Fibroblast of lung (primary cell): ENCODE data around the gene XYLT2. TPM values are rescaled to one million over a fixed set of nuclear protein-coding genes. Genes with fewer than 3 reads are reported as not detected.

Source experiments
- DNase-seq, 2 donors: peaks; one replicate each; pipeline versions ENCODE4 v3.0.0 to v3.0.0-alpha.2; 2010; ENCODE audit warnings: low read depth in 2 of 2
- H2AFZ ChIP-seq: 2 replicates; pipeline ENCODE4 v1.5.1; 2012; ENCODE audit warnings: low read length, control low read depth, inconsistent platforms
- H3K27ac ChIP-seq: 2 replicates; pipeline ENCODE4 v1.5.1; 2011; ENCODE audit warnings: low read length, control low read depth; ENCODE audit not compliant: insufficient read depth
- H3K27me3 ChIP-seq: 2 replicates; pipeline ENCODE4 v1.5.1; 2011; ENCODE audit warnings: mild to moderate bottlenecking, low read length; ENCODE audit not compliant: control insufficient read depth, insufficient read depth
- H3K36me3 ChIP-seq: 2 replicates; pipeline ENCODE4 v1.5.1; 2011; ENCODE audit warnings: low read length; ENCODE audit not compliant: control insufficient read depth, insufficient read depth
- H3K4me1 ChIP-seq: 2 replicates; pipeline ENCODE4 v1.5.1; 2011; ENCODE audit warnings: low read length; ENCODE audit not compliant: control insufficient read depth, insufficient read depth; ENCODE audit errors: extremely low read depth
- H3K4me2 ChIP-seq: 2 replicates; pipeline ENCODE4 v1.5.1; 2011; ENCODE audit warnings: low read length, control low read depth; ENCODE audit not compliant: insufficient read depth; ENCODE audit errors: extremely low read depth
- H3K4me3 ChIP-seq, 4 experiments: fragments of 200-600 bp in 1 of 4; sonication (generic) in 1 of 4; replicated peaks in 1 of 4; 2 replicates each; pipeline ENCODE4 v1.5.1; 2011 to 2016; ENCODE audit warnings: low read length in 4 of 4, low read depth in 3 of 4, mild to moderate bottlenecking in 3 of 4, control low read depth in 2 of 4, inconsistent platforms in 1 of 4, mixed read lengths in 1 of 4; ENCODE audit not compliant: insufficient read depth in 1 of 4; ENCODE audit errors: control extremely low read depth in 1 of 4
- H3K79me2 ChIP-seq: 2 replicates; pipeline ENCODE4 v1.5.1; 2012; ENCODE audit warnings: mild to moderate bottlenecking, low read length, inconsistent platforms; ENCODE audit not compliant: control insufficient read depth, insufficient read depth
- H3K9ac ChIP-seq: 2 replicates; pipeline ENCODE4 v1.5.1; 2011; ENCODE audit warnings: mild to moderate bottlenecking, low read length, control low read depth; ENCODE audit not compliant: insufficient read depth
- H3K9me3 ChIP-seq: 2 replicates; pipeline ENCODE4 v1.5.1; 2012; ENCODE audit warnings: low read depth, low read length; ENCODE audit not compliant: control insufficient read depth, insufficient read depth
- H4K20me1 ChIP-seq: 2 replicates; pipeline ENCODE4 v1.5.1; 2011; ENCODE audit warnings: low read length; ENCODE audit not compliant: control insufficient read depth, insufficient read depth; ENCODE audit errors: extremely low read depth
- CTCF ChIP-seq, 2 donors: IDR thresholded peaks in 1 of 2; conservative IDR thresholded peaks in 1 of 2; 1 replicate in 1 of 2; 2 replicates in 1 of 2; pipeline ENCODE4 v1.5.1; 2011 to 2012; ENCODE audit warnings: low read length in 2 of 2, control low read depth in 1 of 2, inconsistent platforms in 1 of 2, low read depth in 1 of 2, mild to moderate bottlenecking in 1 of 2
- EZH2 ChIP-seq: IDR thresholded peaks from 2 replicates; pipeline ENCODE4 v1.5.1; 2012; ENCODE audit warnings: low read length, control low read depth, mild to moderate bottlenecking; ENCODE audit errors: missing control alignments
- polyA plus RNA-seq, 2 donors: library from polyadenylated mRNA; depleted of rRNA in 1 of 2; stranded (reverse) in 1 of 2; unstranded in 1 of 2; fragments of >200 nt; gene quantifications; 2 replicates each; pipeline ENCODE4 v1.2.1, GENCODE V29; 2011 to 2012; ENCODE audit warnings: missing spikeins in 1 of 2
- total RNA-seq: library from RNA; depleted of rRNA; stranded (reverse); fragments of >200 nt; gene quantifications from 2 replicates; pipeline ENCODE4 v1.2.1, GENCODE V29; 2014

XYLT2 gene
- total and polyA plus RNA-seq, 2 donors (not counting 1 experiment from before 2014, with no cell fraction given): 12.7 to 43.9 TPM

- Histone ChIP-seq H3K27ac (no peak overlapping the region), H2AFZ (no peak overlapping the region), H3K27me3 (no peaks in the 10 kb centered on the region), H3K9ac (no peak overlapping the region), H3K79me2 (no peaks in the 10 kb centered on the region), H3K4me3 (no peak overlapping the region), H3K9me3 (no peaks in the 10 kb centered on the region), H3K4me2 (no peak overlapping the region), H4K20me1 (no peaks in the 10 kb centered on the region), H3K4me1 (peaks cover 5% of the 10 kb centered on the region), H3K36me3 (no peaks in the 10 kb centered on the region)
- DNase-seq: no peak
- TF ChIP-seq CTCF (conservative IDR thresholded peaks at IDR 0.05 in 1 of 2, IDR thresholded peaks at IDR 0.05 in 1 of 2; ENCODE audit: low read depth in 1 of 2, low read length in 2 of 2) (no peak), EZH2 (no peak)
Measured at GRCh38 chr17:50326831-50327364, 19.0 kb upstream of the XYLT2 start.

DNA sequence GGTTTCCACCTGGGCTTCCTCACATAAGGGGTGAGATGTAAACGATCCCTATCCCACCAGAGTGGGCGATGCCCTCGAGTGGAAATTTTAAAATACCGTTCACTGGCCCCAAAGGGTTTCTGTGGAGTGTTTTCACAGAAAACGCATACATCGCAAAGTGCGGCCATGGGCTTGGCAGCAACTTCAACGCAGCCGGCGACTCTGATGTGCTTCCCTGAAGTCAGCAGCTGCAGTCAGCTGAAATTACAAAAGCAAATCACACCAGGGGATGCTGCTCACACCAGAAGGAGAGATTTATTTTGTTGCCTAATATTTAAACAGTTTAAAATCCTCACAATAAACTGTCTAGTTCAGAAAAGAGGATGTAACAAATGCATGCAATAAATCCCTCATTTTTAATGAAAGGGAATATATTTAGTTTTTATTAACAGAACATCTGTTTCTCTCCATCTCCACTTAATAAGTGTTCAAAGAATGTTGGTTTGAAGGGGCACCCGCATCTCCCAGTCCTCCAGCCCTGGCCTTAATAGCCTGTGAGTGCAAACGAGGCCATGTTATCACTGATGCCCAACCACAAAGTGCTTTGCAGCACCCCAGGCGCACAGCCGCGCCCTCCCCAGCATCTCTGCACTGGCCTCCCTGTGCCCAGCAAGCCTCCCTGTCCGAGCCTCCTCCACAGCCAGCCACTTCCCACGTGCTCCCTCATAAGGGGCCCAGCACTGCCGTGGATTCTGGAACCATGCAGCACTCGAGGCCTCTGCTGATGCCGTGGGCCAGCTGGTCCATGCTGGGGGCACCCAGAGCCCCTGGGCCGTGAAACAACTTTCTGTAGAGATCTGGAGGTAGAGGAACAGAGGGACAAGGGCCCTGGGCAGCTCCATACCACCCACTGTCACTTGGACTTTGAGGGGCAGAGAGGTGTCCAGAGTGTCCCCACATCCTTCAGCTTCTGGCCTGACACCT lies 17.3 kb upstream of the XYLT2 start:
- no peak overlapping the region for H3K4me3 ChIP-seq
- no peak overlapping the region for H3K9ac ChIP-seq
- no peaks in the 10 kb centered on the region for H3K27me3 ChIP-seq
- no peak for TF ChIP-seq EZH2
- no peak for TF ChIP-seq CTCF (conservative IDR thresholded peaks at IDR 0.05 in 1 of 2, IDR thresholded peaks at IDR 0.05 in 1 of 2; ENCODE audit: low read depth in 1 of 2, low read length in 2 of 2)
- H3K4me2 ChIP-seq: peak overlapping the region; percentile 40
- no peak overlapping the region for H3K27ac ChIP-seq
- DNase-seq: peak in 1 of 2 donors; percentile 47
- H3K79me2 ChIP-seq: no peaks in the 10 kb centered on the region
- H3K4me1 ChIP-seq: peaks cover 6% of the 10 kb centered on the region
- H3K9me3 ChIP-seq: no peaks in the 10 kb centered on the region
- no peaks in the 10 kb centered on the region for H4K20me1 ChIP-seq
- no peak overlapping the region for H2AFZ ChIP-seq
- no peaks in the 10 kb centered on the region for H3K36me3 ChIP-seq

DNA sequence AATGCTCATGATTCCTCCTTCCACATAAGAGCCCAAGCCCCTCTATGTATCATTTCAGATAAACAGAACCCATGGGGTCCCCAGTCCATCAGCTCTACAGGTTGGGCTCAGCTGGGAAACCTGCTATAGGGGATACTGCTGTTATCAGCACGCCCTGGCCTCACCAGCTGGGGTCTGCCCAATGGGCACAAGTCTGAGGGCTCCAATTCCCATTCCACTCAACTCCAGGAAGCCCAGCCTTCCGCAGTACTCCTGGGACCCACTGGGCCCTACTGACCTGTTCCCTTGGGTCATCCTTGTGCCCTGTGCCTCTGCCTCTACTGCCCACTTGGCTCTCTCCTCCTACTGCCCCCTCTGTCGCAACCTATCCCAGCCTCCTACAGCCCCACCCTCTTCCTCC lies 16.2 kb upstream of the XYLT2 start:
- no peaks in the 10 kb centered on the region for H4K20me1 ChIP-seq
- H3K9me3 ChIP-seq: no peaks in the 10 kb centered on the region
- H3K79me2 ChIP-seq: no peaks in the 10 kb centered on the region
- H3K4me3 ChIP-seq: no peak overlapping the region
- no peak overlapping the region for H3K27ac ChIP-seq
- no peak for TF ChIP-seq EZH2
- no peak for TF ChIP-seq CTCF (conservative IDR thresholded peaks at IDR 0.05 in 1 of 2, IDR thresholded peaks at IDR 0.05 in 1 of 2; ENCODE audit: low read depth in 1 of 2, low read length in 2 of 2)
- no peak overlapping the region for H3K4me2 ChIP-seq
- H3K36me3 ChIP-seq: no peaks in the 10 kb centered on the region
- no peak overlapping the region for H3K9ac ChIP-seq
- DNase-seq: no peak
- no peak overlapping the region for H2AFZ ChIP-seq
- H3K27me3 ChIP-seq: no peaks in the 10 kb centered on the region
- H3K4me1 ChIP-seq: peaks cover 6% of the 10 kb centered on the region
